SW480 (cell line): ENCODE data around the gene BRINP1.

Source experiments
- DNase-seq: peaks from one replicate; pipeline ENCODE4 v3.0.0-alpha.2; 2016; ENCODE audit warnings: low spot score

The BRINP1 gene

GRCh38 chr9:119343059-119343990 is 25.9 kb downstream of the BRINP1 start:
- DNase-seq = no peak

- DNase-seq = no peak
These were observed 30.2 kb downstream of the BRINP1 start for GRCh38 chr9:119339056-119339455.

- DNase-seq = no peak
These were observed 31.7 kb downstream of the BRINP1 start for GRCh38 chr9:119337573-119337972.

GRCh38 chr9:119334745-119335144 is 34.5 kb downstream of the BRINP1 start:
- DNase-seq = no peak

- no peak for DNase-seq
These were observed 35.6 kb downstream of the BRINP1 start for GRCh38 chr9:119333507-119334229.

- DNase-seq = no peak
These were observed 36.7 kb downstream of the BRINP1 start for GRCh38 chr9:119332522-119332921.

- DNase-seq = no peak
These were observed 47.1 kb downstream of the BRINP1 start for GRCh38 chr9:119322184-119322583.

GRCh38 chr9:119318371-119318770 is 50.9 kb downstream of the BRINP1 start:
- DNase-seq = no peak

- no peak for DNase-seq
These were observed 55.4 kb downstream of the BRINP1 start for GRCh38 chr9:119313846-119314245.

- no peak for DNase-seq
These were observed 58.5 kb downstream of the BRINP1 start for GRCh38 chr9:119310741-119311140.

GRCh38 chr9:119307471-119307870 is 61.8 kb downstream of the BRINP1 start:
- no peak for DNase-seq

GRCh38 chr9:119304555-119304954 is 64.7 kb downstream of the BRINP1 start:
- no peak for DNase-seq

- no peak for DNase-seq
These were observed 66.1 kb downstream of the BRINP1 start for GRCh38 chr9:119302988-119303698.

- no peak for DNase-seq
These were observed 71.0 kb downstream of the BRINP1 start for GRCh38 chr9:119298076-119298853.

- no peak for DNase-seq
These were observed 77.7 kb downstream of the BRINP1 start for GRCh38 chr9:119291554-119291953.

- DNase-seq = peak; percentile 48
These were observed 79.3 kb downstream of the BRINP1 start for GRCh38 chr9:119289740-119290433.

- no peak for DNase-seq
These were observed 84.5 kb downstream of the BRINP1 start for GRCh38 chr9:119284587-119285337.

GRCh38 chr9:119284118-119284517 is 85.1 kb downstream of the BRINP1 start:
- no peak for DNase-seq

- no peak for DNase-seq
These were observed 86.0 kb downstream of the BRINP1 start for GRCh38 chr9:119283078-119283794.
